Esophagus squamous epithelium (tissue), 4 donors: ENCODE measurements around the gene RNF169.

Source experiments
- POLR2A ChIP-seq, 4 donors: fragments of 450-650 bp; IDR thresholded peaks; one replicate each; pipeline ENCODE4 v1.6.1; 2017; ENCODE audit warnings: antibody characterized with exemption in 4 of 4, mild to moderate bottlenecking in 4 of 4, moderate library complexity in 3 of 4
- TF ChIP-seq, protein P1 (sequence below), 6 experiments: fragments of 450-650 bp in 4 of 6; fragments of 200-600 bp in 2 of 6; sonication (generic) in 2 of 6; IDR thresholded peaks; one replicate each; pipeline ENCODE4 v1.5.1; 2016 to 2019; ENCODE audit warnings: antibody characterized with exemption in 6 of 6, mild to moderate bottlenecking in 4 of 6, moderate library complexity in 4 of 6

DNA sequence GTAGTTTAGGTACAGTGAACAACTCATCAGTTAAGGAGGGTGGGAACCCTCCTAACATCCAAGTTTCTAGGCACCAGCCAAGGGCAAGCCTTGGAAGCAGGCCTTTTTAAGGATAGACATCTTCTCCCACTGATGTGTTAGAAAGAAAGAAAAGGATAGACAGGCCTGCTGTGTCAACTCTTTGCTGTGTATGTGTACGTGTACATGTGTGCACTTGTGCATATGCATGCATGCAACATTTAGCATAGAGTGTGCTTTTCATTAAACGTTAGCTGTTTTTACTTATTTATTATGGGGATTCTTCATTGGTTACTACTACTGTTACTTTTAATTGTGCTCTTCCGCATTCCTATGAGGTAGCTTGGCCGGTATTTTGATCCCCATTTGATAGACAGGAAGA is 36.1 kb downstream of the RNF169 start:
- TF ChIP-seq, protein P1, sequence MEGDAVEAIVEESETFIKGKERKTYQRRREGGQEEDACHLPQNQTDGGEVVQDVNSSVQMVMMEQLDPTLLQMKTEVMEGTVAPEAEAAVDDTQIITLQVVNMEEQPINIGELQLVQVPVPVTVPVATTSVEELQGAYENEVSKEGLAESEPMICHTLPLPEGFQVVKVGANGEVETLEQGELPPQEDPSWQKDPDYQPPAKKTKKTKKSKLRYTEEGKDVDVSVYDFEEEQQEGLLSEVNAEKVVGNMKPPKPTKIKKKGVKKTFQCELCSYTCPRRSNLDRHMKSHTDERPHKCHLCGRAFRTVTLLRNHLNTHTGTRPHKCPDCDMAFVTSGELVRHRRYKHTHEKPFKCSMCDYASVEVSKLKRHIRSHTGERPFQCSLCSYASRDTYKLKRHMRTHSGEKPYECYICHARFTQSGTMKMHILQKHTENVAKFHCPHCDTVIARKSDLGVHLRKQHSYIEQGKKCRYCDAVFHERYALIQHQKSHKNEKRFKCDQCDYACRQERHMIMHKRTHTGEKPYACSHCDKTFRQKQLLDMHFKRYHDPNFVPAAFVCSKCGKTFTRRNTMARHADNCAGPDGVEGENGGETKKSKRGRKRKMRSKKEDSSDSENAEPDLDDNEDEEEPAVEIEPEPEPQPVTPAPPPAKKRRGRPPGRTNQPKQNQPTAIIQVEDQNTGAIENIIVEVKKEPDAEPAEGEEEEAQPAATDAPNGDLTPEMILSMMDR (IDR thresholded peaks at IDR 0.05), result no peak
- TF ChIP-seq POLR2A (IDR thresholded peaks at IDR 0.05), result no peak
